HG03442 (cell line): ENCODE measurements around the gene GOLGA7B.
"Not testable (repeated sequence)": the region's sequence is repeated elsewhere in the genome, so short reads cannot be mapped to it uniquely, and the experiment has no call there.

Source experiments
- ATAC-seq: cut with Tn5 transposase; IDR thresholded peaks from one replicate; pipeline ENCODE4 v1.9.1; 2021; ENCODE audit warnings: mild to moderate bottlenecking, moderate library complexity; ENCODE audit not compliant: unreplicated experiment

The GOLGA7B gene

DNA sequence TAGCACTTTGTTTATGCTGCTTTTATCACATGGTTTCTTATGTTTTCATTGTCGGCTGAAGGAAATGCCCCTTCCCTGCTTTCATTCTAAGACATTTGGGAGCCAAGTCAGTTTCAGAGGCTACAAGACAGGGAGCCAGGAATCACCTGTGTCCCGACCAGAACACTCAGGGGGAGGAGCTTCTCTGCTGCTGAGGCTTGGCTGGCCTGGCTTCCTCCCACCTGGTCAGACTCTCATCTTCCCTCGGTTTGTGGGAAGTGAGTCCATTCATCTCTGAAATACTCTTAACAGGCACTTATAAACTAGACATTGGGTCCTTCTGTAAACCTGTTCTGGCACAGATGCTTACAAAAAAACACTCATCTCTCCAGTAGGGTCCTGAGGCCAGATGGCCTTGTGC lies 19.6 kb upstream of the GOLGA7B start:
- ATAC-seq: no peak

GRCh38 chr10:97831259-97831658 lies 18.4 kb upstream of the GOLGA7B start:
- no peak for ATAC-seq

DNA sequence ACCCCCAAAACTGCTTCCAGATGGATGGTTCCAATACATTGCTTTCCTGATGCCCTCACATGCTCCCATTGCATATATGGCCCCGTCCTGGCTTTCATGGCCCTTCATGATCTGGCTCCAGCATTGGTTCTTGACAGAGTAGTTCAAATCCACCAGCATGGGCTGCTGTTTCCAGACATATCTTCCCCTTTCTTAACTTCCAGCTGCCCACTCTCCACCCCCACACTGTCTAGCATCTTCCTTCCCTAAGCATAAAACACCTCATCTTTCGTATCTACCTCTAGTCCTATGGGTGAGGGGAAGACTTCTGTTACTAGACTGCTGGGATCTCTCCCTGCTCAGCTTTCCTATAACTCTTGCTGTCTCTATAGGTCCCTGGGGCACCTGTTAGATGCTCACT lies 13.2 kb upstream of the GOLGA7B start:
- ATAC-seq: no peak

DNA sequence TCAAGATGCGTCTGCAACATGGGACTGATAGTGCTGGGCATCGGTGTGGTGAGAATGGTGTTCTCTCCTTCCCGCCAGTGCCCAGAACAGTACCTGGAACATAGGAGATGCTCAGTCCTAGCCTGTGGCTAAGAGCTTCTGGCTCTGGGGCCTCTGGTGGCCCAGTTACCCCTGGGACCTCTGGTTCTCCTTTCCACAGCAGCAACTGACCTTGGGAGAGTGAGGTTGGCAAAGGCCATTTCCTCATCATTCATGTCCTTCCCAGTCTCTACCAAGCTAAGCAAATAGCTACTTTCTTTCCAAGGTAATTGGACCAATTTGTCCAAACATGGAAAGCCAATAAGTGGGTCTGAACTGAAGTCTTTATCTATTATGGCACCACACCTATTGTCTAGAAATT lies 11.6 kb upstream of the GOLGA7B start:
- ATAC-seq: no peak

DNA sequence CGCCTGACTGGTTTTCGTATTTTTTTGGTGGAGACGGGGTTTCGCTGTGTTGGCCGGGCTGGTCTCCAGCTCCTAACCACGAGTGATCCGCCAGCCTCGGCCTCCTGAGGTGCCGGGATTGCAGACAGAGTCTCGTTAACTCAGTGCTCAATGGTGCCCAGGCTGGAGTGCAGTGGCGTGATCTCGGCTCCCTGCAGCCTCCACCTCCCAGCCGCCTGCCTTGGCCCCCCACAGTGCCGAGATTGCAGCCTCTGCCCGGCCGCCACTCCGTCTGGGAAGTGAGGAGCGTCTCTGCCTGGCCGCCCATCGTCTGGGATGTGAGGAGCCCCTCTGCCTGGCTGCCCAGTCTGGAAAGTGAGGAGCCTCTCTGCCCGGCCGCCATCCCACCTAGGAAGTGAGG lies 8.5 kb upstream of the GOLGA7B start:
- not testable (repeated sequence) for ATAC-seq

DNA sequence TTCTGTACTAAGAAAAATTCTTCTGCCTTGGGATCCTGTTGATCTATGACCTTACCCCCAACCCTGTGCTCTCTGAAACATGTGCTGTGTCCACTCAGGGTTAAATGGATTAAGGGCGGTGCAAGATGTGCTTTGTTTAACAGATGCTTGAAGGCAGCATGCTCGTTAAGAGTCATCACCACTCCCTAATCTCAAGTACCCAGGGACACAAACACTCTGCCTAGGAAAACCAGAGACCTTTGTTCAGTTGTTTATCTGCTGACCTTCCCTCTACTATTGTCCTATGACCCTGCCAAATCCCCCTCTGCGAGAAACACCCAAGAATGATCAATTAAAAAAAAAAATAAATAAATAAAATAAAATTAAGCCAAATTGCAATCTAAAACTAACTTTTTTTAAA lies 7.5 kb upstream of the GOLGA7B start:
- ATAC-seq: not testable (repeated sequence)

DNA sequence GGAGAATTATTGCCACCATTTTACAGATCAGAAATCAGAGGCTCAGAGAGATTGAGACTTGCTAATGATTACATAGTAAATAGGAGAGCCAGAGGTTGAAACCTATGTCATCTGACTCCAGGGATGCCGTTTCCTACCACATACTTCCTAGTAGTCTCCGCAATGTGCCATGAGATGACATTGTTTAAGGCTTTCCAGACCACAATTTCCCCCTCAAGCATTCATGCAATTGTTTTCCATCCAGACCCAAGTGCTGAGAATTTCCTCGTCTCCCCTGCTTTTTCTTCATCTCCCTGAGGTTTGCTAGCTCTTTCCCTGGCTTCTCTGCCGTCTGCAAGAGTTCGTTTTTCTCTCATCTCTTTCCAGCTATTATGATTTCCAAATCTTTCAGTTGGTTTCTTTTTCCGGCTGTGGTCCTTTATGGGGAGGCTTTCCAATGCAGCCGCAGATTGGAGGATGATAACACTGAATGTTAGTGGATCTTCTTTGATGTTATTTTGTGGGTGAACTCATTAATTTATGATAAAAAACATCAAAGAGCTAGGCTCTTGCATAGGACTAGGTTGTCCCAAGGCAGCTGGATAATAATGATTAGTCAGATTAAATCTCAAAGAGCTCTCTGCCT lies 6.9 kb upstream of the GOLGA7B start:
- no peak for ATAC-seq

- ATAC-seq: no peak
Measured at GRCh38 chr10:97843281-97843671, 6.4 kb upstream of the GOLGA7B start.

- not testable (repeated sequence) for ATAC-seq
Measured at GRCh38 chr10:97843972-97844371, 5.7 kb upstream of the GOLGA7B start.

- no peak for ATAC-seq
Measured at GRCh38 chr10:97844678-97845077, 5.0 kb upstream of the GOLGA7B start.

GRCh38 chr10:97849103-97849686 lies 448 bp upstream of the GOLGA7B start:
- ATAC-seq: no peak

- ATAC-seq: no peak
Measured at GRCh38 chr10:97850446-97850845, 803 bp downstream of the GOLGA7B start.

- ATAC-seq: no peak
Measured at GRCh38 chr10:97851341-97852001, 1.8 kb downstream of the GOLGA7B start.

- no peak for ATAC-seq
Measured at GRCh38 chr10:97852277-97852676, 2.6 kb downstream of the GOLGA7B start.

GRCh38 chr10:97852840-97853405 lies 3.3 kb downstream of the GOLGA7B start:
- no peak for ATAC-seq

- no peak for ATAC-seq
Measured at GRCh38 chr10:97854743-97855142, 5.1 kb downstream of the GOLGA7B start.

- ATAC-seq: no peak
Measured at GRCh38 chr10:97858001-97858439, 8.4 kb downstream of the GOLGA7B start.

GRCh38 chr10:97861097-97861750 lies 11.6 kb downstream of the GOLGA7B start:
- ATAC-seq: no peak

DNA sequence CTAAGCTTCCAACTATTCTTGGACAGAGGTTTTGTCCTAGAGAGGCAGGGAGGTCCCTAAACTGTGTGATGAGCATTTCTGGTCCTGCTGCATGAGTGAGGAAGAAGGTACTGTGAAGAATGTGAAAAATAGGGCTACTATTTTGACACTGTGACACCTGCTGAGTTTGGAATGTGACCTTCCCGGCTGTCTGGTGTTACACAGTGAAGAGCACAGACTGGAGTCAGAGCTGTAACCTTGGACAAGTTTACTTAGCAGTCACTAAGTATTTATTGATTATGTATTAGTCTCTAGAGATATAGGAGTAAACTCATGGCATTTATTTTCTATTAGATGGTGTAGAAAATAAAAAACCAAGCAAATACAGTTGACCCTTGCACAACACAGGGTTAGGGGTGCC lies 12.3 kb downstream of the GOLGA7B start:
- no peak for ATAC-seq

DNA sequence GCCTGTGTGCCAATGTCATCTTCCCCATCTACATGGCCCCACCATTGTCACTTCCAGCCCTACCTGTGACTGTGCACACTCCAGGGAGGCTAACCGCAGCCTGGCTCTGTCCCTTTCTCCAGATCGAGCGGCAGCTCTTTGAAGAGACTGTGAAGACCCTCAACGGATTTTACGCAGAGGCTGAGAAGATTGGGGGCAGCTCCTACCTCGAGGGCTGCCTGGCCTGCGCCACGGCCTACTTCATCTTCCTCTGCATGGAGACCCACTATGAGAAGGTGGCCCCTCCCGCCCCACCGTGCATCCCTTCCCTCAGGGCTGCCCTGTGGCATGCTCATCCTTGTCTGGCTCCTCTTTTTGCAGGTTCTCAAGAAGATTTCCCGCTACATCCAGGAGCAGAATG lies 14.2 kb downstream of the GOLGA7B start:
- no peak for ATAC-seq

- no peak for ATAC-seq
Measured at GRCh38 chr10:97865488-97865887, 15.8 kb downstream of the GOLGA7B start.
